Heart left ventricle (tissue), 16 donors: ENCODE results near the gene SETD2. TPM values are rescaled to one million over a fixed set of nuclear protein-coding genes. Genes with fewer than 3 reads are reported as not detected.

ENCODE experiments used
- ATAC-seq, 4 donors: fragments of 200-7000 bp; cut with Tn5 transposase; one replicate each; pipeline ENCODE4 v1.9.1; 2020 to 2022; ENCODE audit warnings: moderate library complexity in 4 of 4, mild to moderate bottlenecking in 3 of 4, moderate number of reproducible peaks in 1 of 4
- DNase-seq, 5 donors: peaks; one replicate each; pipeline ENCODE4 v3.0.0-alpha.2; 2020
- H3K27ac ChIP-seq, 12 donors: fragments of 200-600 bp; sonication (generic) in 4 of 12; one replicate each; pipeline versions ENCODE4 v1.5.0 to v1.8.0; 2016 to 2022; ENCODE audit warnings: mild to moderate bottlenecking in 2 of 12
- H3K27me3 ChIP-seq, 9 donors: fragments of 200-600 bp; sonication (generic) in 2 of 9; one replicate each; pipeline versions ENCODE4 v1.5.1 to v1.8.0; 2016 to 2022; ENCODE audit warnings: mild to moderate bottlenecking in 3 of 9
- H3K36me3 ChIP-seq, 9 donors: fragments of 200-600 bp; sonication (generic) in 2 of 9; one replicate each; pipeline versions ENCODE4 v1.5.0 to v1.8.0; 2018 to 2022; ENCODE audit warnings: mild to moderate bottlenecking in 2 of 9
- H3K4me1 ChIP-seq, 12 donors: fragments of 200-600 bp; sonication (generic) in 4 of 12; one replicate each; pipeline versions ENCODE4 v1.5.0 to v1.8.0; 2016 to 2022; ENCODE audit warnings: mild to moderate bottlenecking in 3 of 12
- H3K4me3 ChIP-seq, 12 donors: fragments of 200-600 bp; sonication (generic) in 4 of 12; one replicate each; pipeline versions ENCODE4 v1.5.0 to v1.8.0; 2017 to 2022; ENCODE audit warnings: mild to moderate bottlenecking in 9 of 12, moderate library complexity in 4 of 12
- H3K9me3 ChIP-seq, 12 donors: fragments of 200-600 bp; sonication (generic) in 4 of 12; one replicate each; pipeline versions ENCODE4 v1.5.0 to v1.8.0; 2016 to 2022; ENCODE audit warnings: mild to moderate bottlenecking in 1 of 12
- CTCF ChIP-seq, 12 donors: fragments of 200-600 bp; sonication (generic) in 4 of 12; IDR thresholded peaks; one replicate each; pipeline versions ENCODE4 v1.5.0 to v1.8.0; 2018 to 2022; ENCODE audit warnings: antibody characterized with exemption in 12 of 12, mild to moderate bottlenecking in 5 of 12
- POLR2A ChIP-seq, 2 donors: fragments of 450-650 bp; IDR thresholded peaks; one replicate each; pipeline ENCODE4 v1.6.1; 2017; ENCODE audit warnings: antibody characterized with exemption in 2 of 2, mild to moderate bottlenecking in 2 of 2, moderate library complexity in 2 of 2
- WGBS, 4 donors: extraction: QIAGEN DNeasy Blood & Tissue Kit in 2 of 4; methylation state at CpG; one replicate each; pipeline versions ENCODE4 v1.1.5 to v1.1.7; 2013 to 2018; 5-methylcytosine and 5-hydroxymethylcytosine counted together
- intact Hi-C, 10 donors: fragments of 100-400 bp; cut with DNase I; formaldehyde crosslinking; loops; one replicate each; pipeline versions ENCODE4 v1.11.1 to v1.14.2; 2022
- polyA plus RNA-seq, 2 donors: library from polyadenylated mRNA; stranded (reverse); fragments of 200-250 nt; gene quantifications; one replicate each; pipeline ENCODE4 v1.2.3, GENCODE V29; 2013
- total RNA-seq, 9 donors: library from RNA; depleted of rRNA in 2 of 9; stranded (reverse); fragments of >200 nt in 2 of 9; fragmentation: NEBNext Ultra II Directional in 3 of 9; extraction: Animal tissue kit (Norgen Biotek cat#: 25700) in 3 of 9; gene quantifications; one replicate each; pipeline versions ENCODE4 v1.1.0 to v1.2.4, GENCODE V29; 2016 to 2023
- donor health status: ischemic (EF 13 %, LVEDD 7.1; RV severe dilation, severe dysfunction).
- donor health status: healthy with polysubstance abuse.
- donor health status: DM: no; HTN: yes; CAD: no.
- donor health status: DM: no; HTN: no; CAD: no.
- donor health status: ischemic (EF 25% LVEDD 6.9; RV normal size, moderate dysfunction).
- donor health status: ischemic (EF 25% LVEDD 5.7; RV mildly dilated, moderate dysfunction).
- donor health status: healthy.
- donor health status: DM: yes; HTN: yes; CAD: no.
- donor health status: ischemic (EF 35%, LVEDD 5.7; RV mildly dilated, moderate dysfunction).
- donor health status: nonischemic (EF 11% LVEDD 7.7; RV severe dilation, severe dysfunction).
- donor health status: DM: yes; HTN: yes; CAD: no.
- donor health status: PGD.
- donor health status: ischemic (EF 29% LVEDD 5.4; RV normal size, mild dysfunction).
- donor health status: nonischemic (EF 23%, LVEDD 6.1; RV moderate dilation, normal function).

Gene SETD2
- total and polyA plus RNA-seq, 11 donors: 9.0 to 34.1 (median 29.9) TPM

GRCh38 chr3:46968783-46969428 lies 195.0 kb downstream of the SETD2 start:
- Histone ChIP-seq H3K27me3 (no peaks in the 10 kb centered on the region), H3K27ac (no peak overlapping the region), H3K4me1 (peaks cover 0 to 91% (median 66%) of the 10 kb centered on the region in 12 donors), H3K36me3 (peaks cover 0 to 35% (median 3%) of the 10 kb centered on the region in 9 donors), H3K9me3 (no peaks in the 10 kb centered on the region), H3K4me3 (no peak overlapping the region)
- TF ChIP-seq POLR2A (IDR thresholded peaks at IDR 0.05) (no peak), CTCF (IDR thresholded peaks at IDR 0.05) (no peak)
- ATAC-seq: no peak
- intact Hi-C loops: no loop called here
- DNase-seq: peak in 1 of 5 donors; percentile 21
- 53 to 61% (median 57%) methylated on average over 9 of the region's 9 CpGs for WGBS, 4 donors

- intact Hi-C loops: no loop called here
- peaks cover 0 to 83% (median 60%) of the 10 kb centered on the region in 12 donors for H3K4me1 ChIP-seq
- no peak overlapping the region for H3K27ac ChIP-seq
- no peaks in the 10 kb centered on the region for H3K9me3 ChIP-seq
- no peaks in the 10 kb centered on the region for H3K27me3 ChIP-seq
- no peak overlapping the region for H3K4me3 ChIP-seq
- TF ChIP-seq CTCF (IDR thresholded peaks at IDR 0.05) (no peak), POLR2A (IDR thresholded peaks at IDR 0.05) (no peak)
- WGBS, 4 donors: 79 to 86% (median 82%) methylated on average over 5 of the region's 5 CpGs
- peaks cover 0 to 35% (median 6%) of the 10 kb centered on the region in 9 donors for H3K36me3 ChIP-seq
- peak in 1 of 5 donors; percentile 22 for DNase-seq
- ATAC-seq: no peak
These were observed 197.1 kb downstream of the SETD2 start for GRCh38 chr3:46966811-46967210.

Other genes starting within 250 kb of the SETD2 start
- 10 to 100 TPM; 27.1 to 36.8 (median 33.3) TPM for gene CCDC12, start 187.4 kb downstream of the SETD2 start, total RNA-seq
- 100 to 1,000 TPM in 1 of 2 donors, 10 to 100 TPM in 1; 83.5 to 120 TPM for gene CCDC12, start 187.4 kb downstream of the SETD2 start, polyA plus RNA-seq
- 10 to 100 TPM in 6 of 9 donors, 1 to 10 TPM in 3; 8.1 to 41.1 (median 12.0) TPM for gene NBEAL2, start 184.4 kb downstream of the SETD2 start, total RNA-seq
- gene NBEAL2, start 184.4 kb downstream of the SETD2 start, polyA plus RNA-seq: 10 to 100 TPM; 16.3 to 45.7 TPM
- 10 to 100 TPM in 3 of 9 donors, 1 to 10 TPM in 6; 5.2 to 13.0 (median 8.6) TPM for gene KIF9, start 118.7 kb upstream of the SETD2 start, total RNA-seq
- 10 to 100 TPM in 1 of 2 donors, 1 to 10 TPM in 1; 8.7 to 19.2 TPM for gene KIF9, start 118.7 kb upstream of the SETD2 start, polyA plus RNA-seq
- 10 to 100 TPM; 15.2 to 51.0 (median 43.5) TPM for gene KLHL18, start 118.8 kb upstream of the SETD2 start, total RNA-seq
- gene KLHL18, start 118.8 kb upstream of the SETD2 start, polyA plus RNA-seq: 100 to 1,000 TPM in 1 of 2 donors, 10 to 100 TPM in 1; 50.4 to 109 TPM
- 10 to 100 TPM; 13.0 to 30.3 (median 19.5) TPM for gene PTPN23, start 216.9 kb upstream of the SETD2 start, total RNA-seq
- gene PTPN23, start 216.9 kb upstream of the SETD2 start, polyA plus RNA-seq: 10 to 100 TPM; 11.0 to 17.4 TPM